ENCODE data around the gene TBC1D22A.

DNA sequence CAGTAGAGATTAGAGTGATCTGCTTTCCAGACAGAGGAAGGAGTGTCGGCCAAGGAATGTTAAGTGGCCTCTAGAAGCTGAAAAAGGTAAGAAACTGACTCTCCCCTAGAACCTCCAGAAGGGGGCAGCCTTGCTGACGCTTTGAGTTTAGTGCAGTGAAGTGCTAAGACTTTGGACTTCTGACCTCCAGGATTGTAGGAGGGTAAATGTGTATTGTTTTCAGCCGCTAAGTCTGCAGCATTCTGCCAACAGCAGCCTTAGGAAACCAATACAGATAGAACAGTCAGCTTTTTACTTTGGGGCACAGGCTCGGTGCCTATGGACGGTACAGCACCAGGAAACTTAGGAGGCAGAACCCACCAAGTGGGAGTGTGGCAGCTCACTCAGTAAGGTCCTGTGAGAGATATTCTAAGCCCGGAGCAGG is 3.6 kb upstream of the TBC1D22A start:
- TF ChIP-seq, protein P1, sequence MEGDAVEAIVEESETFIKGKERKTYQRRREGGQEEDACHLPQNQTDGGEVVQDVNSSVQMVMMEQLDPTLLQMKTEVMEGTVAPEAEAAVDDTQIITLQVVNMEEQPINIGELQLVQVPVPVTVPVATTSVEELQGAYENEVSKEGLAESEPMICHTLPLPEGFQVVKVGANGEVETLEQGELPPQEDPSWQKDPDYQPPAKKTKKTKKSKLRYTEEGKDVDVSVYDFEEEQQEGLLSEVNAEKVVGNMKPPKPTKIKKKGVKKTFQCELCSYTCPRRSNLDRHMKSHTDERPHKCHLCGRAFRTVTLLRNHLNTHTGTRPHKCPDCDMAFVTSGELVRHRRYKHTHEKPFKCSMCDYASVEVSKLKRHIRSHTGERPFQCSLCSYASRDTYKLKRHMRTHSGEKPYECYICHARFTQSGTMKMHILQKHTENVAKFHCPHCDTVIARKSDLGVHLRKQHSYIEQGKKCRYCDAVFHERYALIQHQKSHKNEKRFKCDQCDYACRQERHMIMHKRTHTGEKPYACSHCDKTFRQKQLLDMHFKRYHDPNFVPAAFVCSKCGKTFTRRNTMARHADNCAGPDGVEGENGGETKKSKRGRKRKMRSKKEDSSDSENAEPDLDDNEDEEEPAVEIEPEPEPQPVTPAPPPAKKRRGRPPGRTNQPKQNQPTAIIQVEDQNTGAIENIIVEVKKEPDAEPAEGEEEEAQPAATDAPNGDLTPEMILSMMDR (conservative IDR thresholded peaks at IDR 0.05; ENCODE audit: low read length) = peak; percentile 89
- no peak for TF ChIP-seq EZH2phosphoT487 (IDR thresholded peaks at IDR 0.05; ENCODE audit: borderline replicate concordance, low read depth, low read length)

Measured in OCI-LY7 (cell line).